Choroid plexus epithelial cell (primary cell): ENCODE measurements around the gene SEC14L1.

Experiments
- DNase-seq: peaks from one replicate; pipeline ENCODE4 v3.0.0-alpha.2; 2010; ENCODE audit warnings: low read depth
- H3K4me3 ChIP-seq: 2 replicates; pipeline ENCODE4 v1.5.1; 2011; ENCODE audit warnings: low read depth, mild to moderate bottlenecking, control low read depth, low read length, moderate library complexity
- CTCF ChIP-seq: conservative IDR thresholded peaks from 2 replicates; pipeline ENCODE4 v1.5.1; 2011; ENCODE audit warnings: low read depth, mild to moderate bottlenecking, control low read depth, inconsistent platforms, low read length, moderate library complexity

SEC14L1 gene

GRCh38 chr17:77140878-77141767 is at the start of gene SEC14L1:
Gene SEC14L1, plus strand, starts transcription at chr17:77140969. Its CDS starts 2,628 bp downstream, at chr17:77143597.
- no peak for TF ChIP-seq CTCF
- peak; percentile 52 for DNase-seq
- peak within 1 kb of the TSS; percentile 88 for H3K4me3 ChIP-seq

GRCh38 chr17:77092025-77092424 is 48.7 kb upstream of the SEC14L1 start:
- no peak for DNase-seq
- H3K4me3 ChIP-seq: no peak overlapping the region
- no peak for TF ChIP-seq CTCF

GRCh38 chr17:77095461-77095860 is 45.3 kb upstream of the SEC14L1 start:
- no peak for TF ChIP-seq CTCF
- no peak for DNase-seq
- H3K4me3 ChIP-seq: no peak overlapping the region

- peak; percentile 74 for TF ChIP-seq CTCF
- peak; percentile 80 for DNase-seq
- H3K4me3 ChIP-seq: no peak overlapping the region
Measured at GRCh38 chr17:77096570-77097214, 44.1 kb upstream of the SEC14L1 start.

- no peak overlapping the region for H3K4me3 ChIP-seq
- no peak for TF ChIP-seq CTCF
- DNase-seq: peak; percentile 60
Measured at GRCh38 chr17:77097631-77098180, 43.1 kb upstream of the SEC14L1 start.

GRCh38 chr17:77098884-77099545 is 41.8 kb upstream of the SEC14L1 start:
- TF ChIP-seq CTCF: no peak
- DNase-seq: peak; percentile 95
- no peak overlapping the region for H3K4me3 ChIP-seq
